22Rv1 (cell line): ENCODE results near the gene DCST2.

ENCODE experiments used
- H3K27ac ChIP-seq: fragments of 450-650 bp; 2 replicates; pipeline ENCODE4 v1.5.1; 2017
- ZFX ChIP-seq: fragments of 450-650 bp; IDR thresholded peaks from 2 replicates; pipeline ENCODE4 v1.6.1; 2017; ENCODE audit warnings: antibody characterized with exemption, borderline replicate concordance
- TF ChIP-seq, protein P1 (sequence below): fragments of 450-650 bp; IDR thresholded peaks from 2 replicates; pipeline ENCODE4 v1.5.1; 2017; ENCODE audit warnings: mild to moderate bottlenecking

DCST2 gene

GRCh38 chr1:154998201-154998780 is 35.3 kb downstream of the DCST2 start:
- no peak for TF ChIP-seq ZFX
- TF ChIP-seq, protein P1, sequence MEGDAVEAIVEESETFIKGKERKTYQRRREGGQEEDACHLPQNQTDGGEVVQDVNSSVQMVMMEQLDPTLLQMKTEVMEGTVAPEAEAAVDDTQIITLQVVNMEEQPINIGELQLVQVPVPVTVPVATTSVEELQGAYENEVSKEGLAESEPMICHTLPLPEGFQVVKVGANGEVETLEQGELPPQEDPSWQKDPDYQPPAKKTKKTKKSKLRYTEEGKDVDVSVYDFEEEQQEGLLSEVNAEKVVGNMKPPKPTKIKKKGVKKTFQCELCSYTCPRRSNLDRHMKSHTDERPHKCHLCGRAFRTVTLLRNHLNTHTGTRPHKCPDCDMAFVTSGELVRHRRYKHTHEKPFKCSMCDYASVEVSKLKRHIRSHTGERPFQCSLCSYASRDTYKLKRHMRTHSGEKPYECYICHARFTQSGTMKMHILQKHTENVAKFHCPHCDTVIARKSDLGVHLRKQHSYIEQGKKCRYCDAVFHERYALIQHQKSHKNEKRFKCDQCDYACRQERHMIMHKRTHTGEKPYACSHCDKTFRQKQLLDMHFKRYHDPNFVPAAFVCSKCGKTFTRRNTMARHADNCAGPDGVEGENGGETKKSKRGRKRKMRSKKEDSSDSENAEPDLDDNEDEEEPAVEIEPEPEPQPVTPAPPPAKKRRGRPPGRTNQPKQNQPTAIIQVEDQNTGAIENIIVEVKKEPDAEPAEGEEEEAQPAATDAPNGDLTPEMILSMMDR: no peak; the same call in 1 of the 2 replicates
- H3K27ac ChIP-seq: peak overlapping the region; percentile 98

- TF ChIP-seq ZFX: no peak
- TF ChIP-seq, protein P1: no peak
- H3K27ac ChIP-seq: peak overlapping the region; percentile 47
Measured at GRCh38 chr1:154996966-154997701, 36.4 kb downstream of the DCST2 start.

DNA sequence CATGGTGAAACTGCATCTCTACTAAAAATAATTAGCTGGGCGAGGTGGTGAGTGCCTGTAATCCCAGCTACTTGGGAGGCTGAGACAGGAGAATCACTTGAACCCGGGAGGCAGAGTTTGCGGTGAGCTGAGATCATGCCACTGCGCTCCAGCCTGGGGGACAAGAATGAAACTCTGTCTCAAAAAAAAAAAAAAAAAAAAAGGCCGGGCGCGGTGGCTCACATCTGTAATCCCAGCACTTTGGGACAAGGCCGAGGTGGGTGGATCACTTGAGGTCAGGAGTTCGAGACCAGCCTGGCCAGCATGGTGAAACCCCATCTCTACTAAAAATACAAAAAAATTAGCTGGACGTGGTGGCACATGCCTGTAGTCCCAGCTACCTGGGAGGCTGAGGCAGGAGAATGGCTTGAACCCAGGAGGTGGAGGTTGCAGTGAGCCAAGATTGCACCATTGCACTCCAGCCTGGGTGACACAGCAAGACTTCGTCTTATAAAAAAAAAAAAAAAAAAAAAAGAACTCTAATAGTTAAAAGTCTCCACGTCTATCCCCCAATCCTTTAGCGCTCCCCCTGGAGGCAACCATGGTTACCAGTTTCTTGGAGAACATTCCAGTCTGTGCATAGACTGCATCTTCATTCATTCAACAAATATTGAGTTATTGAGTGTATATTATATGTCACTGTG is 38.1 kb downstream of the DCST2 start:
- peak overlapping the region; percentile 57; the same call in 1 of the 2 replicates for H3K27ac ChIP-seq
- TF ChIP-seq, protein P1: peak; percentile 65

- H3K27ac ChIP-seq: peak overlapping the region; percentile 57
Measured at GRCh38 chr1:154994591-154994990, 39.0 kb downstream of the DCST2 start.

DNA sequence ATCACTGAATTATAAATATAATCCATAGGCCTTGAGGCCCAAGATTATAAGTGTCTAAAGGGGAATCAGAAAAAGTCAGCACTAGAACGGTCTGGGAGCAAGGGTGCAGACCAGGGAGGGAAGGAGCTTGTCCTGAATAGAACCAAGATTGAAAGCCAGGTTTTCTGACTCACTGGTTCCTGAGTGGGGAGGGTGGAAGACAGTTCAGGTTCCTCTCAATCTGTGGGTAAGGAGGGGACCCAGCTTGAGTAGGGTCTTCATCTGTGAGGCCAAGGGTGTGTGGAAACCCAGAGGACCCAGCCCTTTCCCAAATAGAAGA is 39.4 kb downstream of the DCST2 start:
- TF ChIP-seq, protein P1: no peak
- no peak for TF ChIP-seq ZFX
- H3K27ac ChIP-seq: peak overlapping the region; percentile 57

More at GRCh38 chr1:154994591-154994990, 39.0 kb downstream of the DCST2 start:
- no peak for TF ChIP-seq ZFX

DNA sequence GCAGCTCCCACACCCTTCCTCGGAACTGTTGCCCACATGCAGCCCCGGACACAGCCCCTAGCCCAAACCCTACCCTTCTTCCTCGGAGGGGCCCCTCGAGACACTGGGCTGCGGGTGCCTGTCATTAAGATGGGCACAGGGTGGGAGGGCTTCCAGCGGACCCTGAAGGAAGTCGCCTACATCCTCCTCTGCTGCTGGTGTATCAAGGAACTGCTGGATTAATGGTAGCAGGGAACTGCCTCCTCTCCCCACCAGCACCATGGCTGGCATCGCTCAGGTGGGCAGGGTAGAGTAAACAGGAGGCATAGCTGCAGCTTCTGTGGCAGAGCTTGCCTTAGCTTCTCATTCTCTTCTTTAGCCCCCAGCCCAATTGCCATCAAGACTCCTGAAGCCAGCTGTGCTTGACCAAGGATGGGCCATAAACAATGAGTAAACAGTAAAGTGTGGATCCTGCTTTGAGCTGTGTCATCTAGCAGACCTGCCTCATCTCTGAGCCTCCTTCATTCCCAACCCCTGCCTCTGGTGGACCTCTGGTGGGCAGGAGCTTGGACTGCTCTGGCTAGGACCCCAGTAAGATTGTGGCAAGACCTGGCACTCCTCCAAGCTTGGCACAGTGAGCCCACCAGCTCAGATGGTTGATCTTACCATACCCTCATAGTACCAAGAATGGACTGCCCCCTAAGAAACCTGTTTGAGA is 39.9 kb downstream of the DCST2 start, which contains the start of gene LENEP:
Gene LENEP (plus strand): TSS at position 15 of the 697 bp plus-strand sequence. CDS start 22 bp downstream, at position 37.
- TF ChIP-seq, protein P1: no peak
- no peak for TF ChIP-seq ZFX
- peak within 1 kb of the TSS; percentile 57 for H3K27ac ChIP-seq

- peak overlapping the region; percentile 57 for H3K27ac ChIP-seq
- TF ChIP-seq ZFX: no peak
- TF ChIP-seq, protein P1: peak; percentile 41
Measured at GRCh38 chr1:154992721-154993571, 40.6 kb downstream of the DCST2 start.
